ENCODE measurements around the gene GPI.

DNA sequence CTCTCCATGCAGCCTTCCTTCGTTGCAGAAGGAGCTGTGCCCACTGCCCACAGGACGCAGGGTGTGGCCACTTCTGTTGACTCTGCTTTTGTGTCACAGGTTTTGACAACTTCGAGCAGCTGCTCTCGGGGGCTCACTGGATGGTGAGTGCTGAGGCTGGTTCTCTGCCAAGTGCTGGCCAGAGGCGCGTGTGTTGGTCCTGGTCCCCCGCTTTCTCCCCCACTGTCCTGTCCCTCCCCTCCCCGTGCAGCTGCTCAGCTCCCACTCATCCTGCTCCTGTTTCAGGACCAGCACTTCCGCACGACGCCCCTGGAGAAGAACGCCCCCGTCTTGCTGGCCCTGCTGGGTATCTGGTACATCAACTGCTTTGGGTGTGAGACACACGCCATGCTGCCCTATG, 28.6 kb downstream of the GPI start:
- TF ChIP-seq, protein P1, sequence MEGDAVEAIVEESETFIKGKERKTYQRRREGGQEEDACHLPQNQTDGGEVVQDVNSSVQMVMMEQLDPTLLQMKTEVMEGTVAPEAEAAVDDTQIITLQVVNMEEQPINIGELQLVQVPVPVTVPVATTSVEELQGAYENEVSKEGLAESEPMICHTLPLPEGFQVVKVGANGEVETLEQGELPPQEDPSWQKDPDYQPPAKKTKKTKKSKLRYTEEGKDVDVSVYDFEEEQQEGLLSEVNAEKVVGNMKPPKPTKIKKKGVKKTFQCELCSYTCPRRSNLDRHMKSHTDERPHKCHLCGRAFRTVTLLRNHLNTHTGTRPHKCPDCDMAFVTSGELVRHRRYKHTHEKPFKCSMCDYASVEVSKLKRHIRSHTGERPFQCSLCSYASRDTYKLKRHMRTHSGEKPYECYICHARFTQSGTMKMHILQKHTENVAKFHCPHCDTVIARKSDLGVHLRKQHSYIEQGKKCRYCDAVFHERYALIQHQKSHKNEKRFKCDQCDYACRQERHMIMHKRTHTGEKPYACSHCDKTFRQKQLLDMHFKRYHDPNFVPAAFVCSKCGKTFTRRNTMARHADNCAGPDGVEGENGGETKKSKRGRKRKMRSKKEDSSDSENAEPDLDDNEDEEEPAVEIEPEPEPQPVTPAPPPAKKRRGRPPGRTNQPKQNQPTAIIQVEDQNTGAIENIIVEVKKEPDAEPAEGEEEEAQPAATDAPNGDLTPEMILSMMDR (optimal IDR thresholded peaks at IDR 0.05 in 1 of 3, IDR thresholded peaks at IDR 0.05 in 1 of 3, conservative IDR thresholded peaks at IDR 0.05 in 1 of 3; ENCODE audit: extremely low read depth in 1 of 3, insufficient read depth in 2 of 3, low read length in 3 of 3) = no peak
- no peak for TF ChIP-seq EZH2 (IDR thresholded peaks at IDR 0.05; ENCODE audit: low read length)
